ENCODE measurements around the gene TENM4. TPM values are rescaled to one million over a fixed set of nuclear protein-coding genes. Genes with fewer than 3 reads are reported as not detected.

The TENM4 gene
- total RNA-seq, 1 donor from 2014 or later: 43.2 TPM

DNA sequence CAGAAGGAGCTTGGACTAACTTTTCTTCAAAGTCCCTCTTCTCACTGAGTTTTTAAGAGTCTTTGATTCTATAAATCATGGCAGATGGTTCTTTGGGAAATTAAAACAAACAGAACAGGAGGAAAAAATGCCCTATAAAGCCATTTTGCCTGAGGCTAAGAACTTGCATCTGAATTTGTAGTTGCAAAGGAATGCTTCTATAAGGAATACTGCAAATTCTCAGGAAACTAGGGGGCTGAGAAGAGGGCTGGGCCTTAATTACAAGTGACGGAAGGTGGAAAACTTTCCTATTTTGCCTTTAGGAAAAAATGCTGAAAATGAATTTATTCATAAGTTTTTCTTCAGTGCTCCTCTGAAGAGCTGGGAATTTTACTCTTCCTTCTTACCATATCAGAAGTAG, 776.2 kb downstream of the TENM4 start:
- TF ChIP-seq, protein P1, sequence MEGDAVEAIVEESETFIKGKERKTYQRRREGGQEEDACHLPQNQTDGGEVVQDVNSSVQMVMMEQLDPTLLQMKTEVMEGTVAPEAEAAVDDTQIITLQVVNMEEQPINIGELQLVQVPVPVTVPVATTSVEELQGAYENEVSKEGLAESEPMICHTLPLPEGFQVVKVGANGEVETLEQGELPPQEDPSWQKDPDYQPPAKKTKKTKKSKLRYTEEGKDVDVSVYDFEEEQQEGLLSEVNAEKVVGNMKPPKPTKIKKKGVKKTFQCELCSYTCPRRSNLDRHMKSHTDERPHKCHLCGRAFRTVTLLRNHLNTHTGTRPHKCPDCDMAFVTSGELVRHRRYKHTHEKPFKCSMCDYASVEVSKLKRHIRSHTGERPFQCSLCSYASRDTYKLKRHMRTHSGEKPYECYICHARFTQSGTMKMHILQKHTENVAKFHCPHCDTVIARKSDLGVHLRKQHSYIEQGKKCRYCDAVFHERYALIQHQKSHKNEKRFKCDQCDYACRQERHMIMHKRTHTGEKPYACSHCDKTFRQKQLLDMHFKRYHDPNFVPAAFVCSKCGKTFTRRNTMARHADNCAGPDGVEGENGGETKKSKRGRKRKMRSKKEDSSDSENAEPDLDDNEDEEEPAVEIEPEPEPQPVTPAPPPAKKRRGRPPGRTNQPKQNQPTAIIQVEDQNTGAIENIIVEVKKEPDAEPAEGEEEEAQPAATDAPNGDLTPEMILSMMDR (conservative IDR thresholded peaks at IDR 0.05): no peak
- no peak overlapping the region for H3K4me3 Mint-ChIP-seq
- no peaks in the 10 kb centered on the region for H3K27me3 Mint-ChIP-seq (ENCODE audit: low read depth)
- DNase-seq (ENCODE audit: low read depth, low spot score): no peak
- H3K27ac Mint-ChIP-seq (ENCODE audit: unreplicated experiment): no peak overlapping the region
- no peaks in the 10 kb centered on the region for H3K4me1 Mint-ChIP-seq
- H3K36me3 Mint-ChIP-seq (ENCODE audit: low read depth): peaks cover 18% of the 10 kb centered on the region
- no peaks in the 10 kb centered on the region for H3K9me3 Mint-ChIP-seq

DNA sequence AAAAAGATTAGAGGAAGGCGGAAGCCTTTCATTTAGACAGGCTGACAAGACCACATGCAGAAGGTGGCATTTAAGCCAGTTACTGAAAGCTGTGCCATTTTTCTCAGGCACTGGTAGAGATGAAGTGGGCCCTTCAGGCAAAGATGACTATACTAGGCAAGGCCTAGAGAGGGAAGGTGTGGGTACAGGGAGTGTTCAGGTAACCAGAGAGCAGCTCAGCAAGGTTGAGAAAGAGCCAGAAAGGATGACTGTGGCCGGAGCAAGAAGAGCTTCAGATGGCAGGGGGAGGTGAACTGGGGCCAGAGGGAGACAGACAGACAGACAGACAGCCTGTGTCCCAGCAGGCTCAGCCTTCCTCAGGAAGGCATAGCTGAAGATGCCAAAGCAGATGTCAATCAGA, 778.0 kb downstream of the TENM4 start:
- TF ChIP-seq, protein P1 (conservative IDR thresholded peaks at IDR 0.05): no peak
- Mint-ChIP-seq H3K36me3 (ENCODE audit: low read depth) (peaks cover 8% of the 10 kb centered on the region), H3K27me3 (ENCODE audit: low read depth) (no peaks in the 10 kb centered on the region), H3K4me1 (no peaks in the 10 kb centered on the region), H3K27ac (ENCODE audit: unreplicated experiment) (no peak overlapping the region), H3K9me3 (no peaks in the 10 kb centered on the region), H3K4me3 (no peak overlapping the region)
- no peak for DNase-seq (ENCODE audit: low read depth, low spot score)

DNA sequence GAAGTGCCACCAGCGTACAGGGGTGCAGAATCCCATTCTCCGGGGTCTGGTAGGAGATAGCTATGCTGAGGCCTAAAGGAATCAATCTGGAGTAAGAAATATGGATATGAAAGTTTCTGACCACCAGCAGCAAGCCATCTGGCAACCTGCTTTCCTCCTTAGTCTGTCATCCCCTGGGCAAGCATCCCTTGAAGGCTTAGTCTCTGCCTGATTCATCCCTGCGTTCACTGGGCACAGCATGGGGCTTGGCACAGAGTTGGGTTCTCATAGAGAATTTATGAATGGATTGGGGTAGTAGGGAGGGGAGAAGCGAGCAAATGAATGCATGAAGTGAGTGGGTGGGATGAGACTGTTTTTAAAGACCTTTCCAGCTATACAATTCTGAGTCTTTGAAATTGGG, 780.4 kb downstream of the TENM4 start:
- Mint-ChIP-seq H3K36me3 (ENCODE audit: low read depth) (peaks cover under 1% of the 10 kb centered on the region), H3K27ac (ENCODE audit: unreplicated experiment) (no peak overlapping the region), H3K27me3 (ENCODE audit: low read depth) (no peaks in the 10 kb centered on the region), H3K4me3 (no peak overlapping the region), H3K4me1 (no peaks in the 10 kb centered on the region), H3K9me3 (no peaks in the 10 kb centered on the region)
- TF ChIP-seq, protein P1 (conservative IDR thresholded peaks at IDR 0.05): no peak
- no peak for DNase-seq (ENCODE audit: low read depth, low spot score)

DNA sequence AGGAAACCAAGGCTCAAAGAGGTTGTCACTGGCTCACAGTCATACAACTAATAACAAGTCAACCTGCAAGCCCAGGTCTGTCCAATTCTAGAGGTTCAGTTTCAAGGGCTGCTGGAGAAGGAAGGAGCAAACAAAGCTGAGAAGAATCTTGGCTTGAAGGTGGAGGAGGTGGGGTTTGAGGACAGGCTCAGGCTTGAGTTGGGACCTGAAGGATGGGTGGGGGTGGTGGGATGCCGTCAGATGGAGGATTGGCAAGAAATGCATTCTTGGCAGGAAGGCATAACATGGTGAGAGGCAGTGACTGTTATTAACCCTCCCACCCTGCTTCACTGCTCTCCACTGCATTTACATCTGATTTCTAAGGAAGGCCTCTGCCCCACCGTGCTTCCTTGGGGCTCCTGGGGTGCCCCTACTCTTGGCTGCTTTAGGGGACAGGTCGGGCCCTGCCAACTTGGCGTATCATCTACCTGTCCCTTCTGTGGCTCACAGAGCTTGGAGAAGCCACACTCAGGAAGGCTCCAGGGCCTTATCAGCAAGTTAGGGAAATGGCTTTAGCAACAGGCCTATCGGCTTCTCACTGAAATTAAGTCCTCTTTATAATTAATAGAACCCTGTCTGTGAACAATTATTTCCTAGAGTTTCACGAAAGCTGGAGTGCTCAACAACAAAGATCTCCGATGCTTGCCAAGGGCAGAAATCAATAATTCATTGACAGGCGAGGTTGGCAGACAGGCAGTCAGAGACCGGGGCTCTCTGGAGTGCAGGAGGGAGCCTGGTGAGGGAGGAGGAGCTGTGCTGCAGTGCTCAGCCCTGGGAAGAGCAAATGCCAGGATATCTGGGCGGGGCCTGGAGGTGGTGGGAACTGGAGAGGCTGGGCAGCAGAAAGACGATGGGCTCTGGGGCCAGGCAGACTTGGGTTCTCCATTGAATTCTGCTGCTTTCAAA, 781.2 kb downstream of the TENM4 start:
- no peak for DNase-seq (ENCODE audit: low read depth, low spot score)
- TF ChIP-seq, protein P1 (conservative IDR thresholded peaks at IDR 0.05): no peak
- Mint-ChIP-seq H3K4me3 (no peak overlapping the region), H3K4me1 (no peaks in the 10 kb centered on the region), H3K27ac (ENCODE audit: unreplicated experiment) (no peak overlapping the region), H3K27me3 (ENCODE audit: low read depth) (no peaks in the 10 kb centered on the region), H3K36me3 (ENCODE audit: low read depth) (no peaks in the 10 kb centered on the region), H3K9me3 (no peaks in the 10 kb centered on the region)

DNA sequence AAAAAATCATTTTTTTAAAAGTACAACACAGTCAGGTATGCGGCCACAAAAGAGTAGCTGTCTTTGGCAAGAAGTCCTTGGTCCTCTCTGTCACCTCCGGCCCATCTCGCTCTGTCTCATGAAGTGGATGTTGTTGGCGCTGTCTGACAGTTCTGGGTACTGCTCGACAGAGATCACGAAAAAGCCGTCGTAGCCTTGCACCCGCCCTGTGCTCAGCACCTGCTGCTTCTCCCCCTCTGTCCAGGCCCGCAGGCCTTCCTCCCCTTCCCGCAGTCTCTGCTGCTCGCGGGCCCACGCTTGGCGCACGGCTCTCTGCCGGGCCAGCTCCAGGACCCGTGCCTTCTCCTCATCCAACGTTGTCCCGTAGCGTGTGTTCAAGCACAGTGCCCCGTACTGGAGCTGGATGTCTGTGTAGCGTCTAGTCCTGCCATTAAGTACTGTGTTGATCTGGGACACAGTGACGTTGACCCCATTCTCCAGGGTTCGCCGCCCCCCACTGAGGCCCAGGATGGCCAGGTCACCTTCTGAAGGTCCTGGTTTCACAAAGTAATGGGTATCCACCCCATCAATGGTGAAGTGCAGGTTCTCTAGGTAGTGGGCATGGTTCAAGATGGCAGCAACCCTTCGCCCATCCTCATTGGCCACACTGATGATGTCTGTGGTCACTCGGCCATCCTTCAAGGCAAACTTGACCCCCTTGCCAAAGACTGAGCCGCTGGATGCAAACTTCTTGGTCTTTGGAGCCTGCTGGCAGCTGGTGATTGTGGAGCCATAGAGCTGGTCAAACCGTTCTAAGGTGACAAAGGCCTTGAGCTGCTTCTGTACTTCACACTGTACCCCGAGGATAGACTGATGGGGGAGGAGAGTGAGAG, 782.6 kb downstream of the TENM4 start:
- no peak for DNase-seq (ENCODE audit: low read depth, low spot score)
- Mint-ChIP-seq H3K9me3 (no peaks in the 10 kb centered on the region), H3K27me3 (ENCODE audit: low read depth) (no peaks in the 10 kb centered on the region), H3K4me1 (no peaks in the 10 kb centered on the region), H3K4me3 (no peak overlapping the region), H3K27ac (ENCODE audit: unreplicated experiment) (no peak overlapping the region), H3K36me3 (ENCODE audit: low read depth) (no peaks in the 10 kb centered on the region)
- TF ChIP-seq, protein P1 (conservative IDR thresholded peaks at IDR 0.05): no peak
